GM21619 (cell line): Measurements from ENCODE around the gene IWS1.

Source experiments
- ATAC-seq: cut with Tn5 transposase; IDR thresholded peaks from one replicate; pipeline ENCODE4 v1.9.1; 2021; ENCODE audit not compliant: unreplicated experiment

Gene IWS1

GRCh38 chr2:127506510-127506909, 19.8 kb downstream of the IWS1 start:
- ATAC-seq: no peak

DNA sequence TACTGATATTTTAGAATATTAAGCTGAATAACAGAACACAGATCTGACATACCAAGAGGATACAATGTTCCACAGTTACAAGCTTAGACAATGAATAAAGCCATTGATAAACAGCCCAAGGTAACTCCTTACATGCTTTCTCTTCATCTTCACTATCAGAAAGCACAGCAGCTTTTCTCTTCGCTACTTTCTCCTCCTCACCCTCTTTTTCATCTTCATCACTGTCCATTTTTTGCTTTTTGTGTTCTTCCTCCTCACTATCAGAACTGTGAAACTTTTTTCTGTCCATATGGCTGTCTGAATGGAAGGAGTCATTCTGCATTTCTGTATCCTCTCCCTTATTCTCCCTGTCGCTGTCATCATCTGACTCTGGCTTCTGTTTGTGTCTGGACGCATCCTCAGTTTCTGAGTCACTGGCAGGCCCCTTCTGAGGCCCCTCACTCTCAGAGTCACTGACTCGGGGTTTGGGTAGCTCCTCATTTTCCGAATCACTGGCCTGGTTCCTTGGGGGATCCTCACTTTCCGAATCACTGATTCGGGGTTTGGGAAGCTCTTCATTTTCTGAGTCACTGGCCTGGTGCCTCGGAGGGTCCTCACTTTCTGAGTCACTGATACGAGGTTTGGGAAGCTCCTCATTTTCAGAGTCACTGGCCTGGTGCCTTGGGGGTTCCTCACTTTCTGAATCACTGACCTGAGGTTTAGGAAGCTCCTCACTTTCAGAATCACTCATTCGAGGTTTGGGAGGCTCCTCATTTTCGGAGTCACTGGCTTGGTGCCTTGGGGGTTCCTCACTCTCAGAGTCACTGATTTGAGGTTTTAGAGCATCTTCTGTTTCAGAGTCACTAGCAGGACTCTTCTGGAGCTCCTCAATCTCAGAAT, 21.5 kb downstream of the IWS1 start:
- ATAC-seq: no peak

- ATAC-seq: no peak
These were observed 22.8 kb downstream of the IWS1 start for GRCh38 chr2:127503491-127503890.

DNA sequence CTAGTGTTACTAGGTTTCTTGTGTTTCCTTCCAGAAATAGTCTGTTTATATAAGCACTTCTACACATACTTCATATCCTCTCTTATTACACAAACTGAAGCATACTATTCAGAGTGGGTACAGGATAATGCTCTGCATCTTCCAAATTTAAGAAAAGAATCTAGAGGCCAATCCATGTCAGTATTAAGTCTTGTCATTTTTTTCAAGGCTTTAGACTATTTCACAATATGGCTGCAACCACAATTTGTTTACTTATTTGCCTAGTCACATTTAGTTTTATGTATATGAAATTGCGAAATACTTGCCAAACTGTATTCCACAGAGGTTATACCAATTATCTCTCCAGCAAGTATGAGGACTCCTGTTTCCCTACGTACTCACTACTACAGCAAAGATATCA, 27.9 kb downstream of the IWS1 start:
- no peak for ATAC-seq

GRCh38 chr2:127490283-127490682, 36.0 kb downstream of the IWS1 start:
- no peak for ATAC-seq

- ATAC-seq: no peak
These were observed 39.8 kb downstream of the IWS1 start for GRCh38 chr2:127486247-127487058.

DNA sequence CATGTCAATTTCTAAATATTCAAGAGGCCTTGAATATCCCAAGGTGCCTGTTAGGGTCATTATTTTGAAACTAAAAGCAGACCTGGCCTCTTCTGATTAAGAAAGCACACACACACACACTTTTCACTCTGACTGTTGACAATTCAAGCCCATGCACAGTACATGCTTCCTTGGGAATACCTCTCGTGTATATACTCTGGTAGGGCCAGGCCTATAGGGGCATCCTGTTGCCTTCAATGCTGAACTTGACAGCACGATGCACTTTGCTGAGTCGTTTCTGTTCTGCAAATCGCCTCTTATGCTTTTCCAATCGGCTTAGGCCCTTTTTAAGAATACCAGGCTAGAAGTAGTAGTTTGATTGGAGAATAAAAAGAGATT, 40.6 kb downstream of the IWS1 start:
- no peak for ATAC-seq

- no peak for ATAC-seq
These were observed 41.1 kb downstream of the IWS1 start for GRCh38 chr2:127485051-127485693.

DNA sequence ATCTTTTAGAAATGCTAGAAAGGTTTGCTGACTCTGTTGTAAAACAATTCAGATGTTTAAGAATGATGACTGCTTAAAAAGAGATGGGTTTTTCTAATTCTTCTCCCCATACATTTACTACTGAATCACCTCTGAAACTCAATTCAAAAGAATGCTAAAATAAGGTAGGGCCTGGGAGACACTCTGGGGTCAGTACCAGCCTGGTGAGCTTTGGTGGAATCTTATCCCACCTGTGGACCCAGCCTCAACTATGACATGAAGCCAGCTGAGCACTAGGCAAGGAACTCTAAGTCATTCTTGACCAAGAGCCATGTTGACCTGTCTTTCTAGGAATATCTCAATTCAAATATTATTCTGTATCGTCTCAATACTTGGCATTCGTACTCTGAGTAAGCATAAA, 44.3 kb downstream of the IWS1 start:
- ATAC-seq: no peak

GRCh38 chr2:127479866-127480743, 46.2 kb downstream of the IWS1 start:
- ATAC-seq: no peak

DNA sequence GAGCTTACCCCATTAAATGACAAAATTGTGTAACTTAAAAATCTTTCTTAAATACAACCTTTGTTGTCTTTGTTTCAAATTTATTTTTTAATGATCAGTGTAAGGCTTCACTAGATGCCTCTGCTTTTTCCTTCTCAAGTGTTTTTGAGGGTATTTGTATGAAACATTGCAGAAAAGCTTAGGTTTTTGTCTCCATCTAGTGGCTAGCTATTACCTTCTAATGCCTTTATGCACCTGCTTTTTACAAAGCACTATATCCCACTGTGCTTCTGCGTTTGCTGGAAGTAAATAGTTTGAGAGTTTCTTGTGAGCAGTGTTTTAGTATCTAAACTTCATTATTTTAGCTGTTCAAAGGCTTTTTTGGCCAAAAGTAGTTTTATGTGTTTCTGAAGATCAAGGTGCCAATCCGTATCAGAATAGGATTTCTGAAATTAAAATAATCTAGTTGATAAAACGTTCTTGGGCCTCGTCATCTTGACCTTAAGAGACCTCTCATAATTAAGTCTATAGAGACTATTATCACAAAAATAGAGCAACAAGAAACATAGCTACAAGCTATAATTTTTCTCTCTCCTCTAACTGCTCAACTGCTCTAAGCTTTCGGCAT, 47.0 kb downstream of the IWS1 start:
- ATAC-seq: no peak

- ATAC-seq: no peak
These were observed 50.5 kb downstream of the IWS1 start for GRCh38 chr2:127475788-127476187.

GRCh38 chr2:127472268-127472667, 54.0 kb downstream of the IWS1 start:
- ATAC-seq: no peak

DNA sequence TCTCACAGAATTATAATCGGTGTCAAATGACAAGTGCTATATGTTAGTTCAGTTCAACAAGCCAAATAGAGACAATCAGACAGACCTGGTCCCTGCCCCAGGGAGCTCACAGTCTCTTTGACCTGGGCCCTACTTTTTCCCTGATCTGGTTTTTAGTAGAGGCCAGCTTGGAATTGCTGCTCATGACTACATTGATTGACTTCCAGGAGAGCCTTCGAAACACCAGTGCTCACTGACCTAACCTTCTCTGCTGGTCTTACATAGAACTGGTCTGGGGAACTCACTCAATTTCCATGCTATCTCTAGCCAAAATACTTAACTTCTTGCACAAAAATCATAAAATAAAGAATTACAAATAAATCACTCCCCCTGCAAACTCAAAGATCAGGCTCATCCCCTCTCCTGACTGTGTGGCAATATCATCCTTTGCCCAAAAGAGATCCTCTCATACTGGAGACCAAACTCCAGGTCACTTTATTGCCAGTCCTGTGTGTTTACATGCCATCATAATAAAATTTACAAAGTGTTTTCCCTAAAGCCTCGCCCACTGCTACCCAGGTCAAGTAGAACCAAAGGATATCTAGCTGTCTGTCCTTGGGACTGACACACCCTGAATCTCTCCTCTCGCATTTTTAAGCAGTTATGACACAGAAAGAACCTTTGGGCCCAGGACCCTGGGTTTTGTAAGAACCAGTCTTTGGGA, 54.9 kb downstream of the IWS1 start:
- ATAC-seq: no peak

- no peak for ATAC-seq
These were observed 56.3 kb downstream of the IWS1 start for GRCh38 chr2:127469974-127470373.

GRCh38 chr2:127469051-127469450, 57.2 kb downstream of the IWS1 start:
- ATAC-seq: no peak

DNA sequence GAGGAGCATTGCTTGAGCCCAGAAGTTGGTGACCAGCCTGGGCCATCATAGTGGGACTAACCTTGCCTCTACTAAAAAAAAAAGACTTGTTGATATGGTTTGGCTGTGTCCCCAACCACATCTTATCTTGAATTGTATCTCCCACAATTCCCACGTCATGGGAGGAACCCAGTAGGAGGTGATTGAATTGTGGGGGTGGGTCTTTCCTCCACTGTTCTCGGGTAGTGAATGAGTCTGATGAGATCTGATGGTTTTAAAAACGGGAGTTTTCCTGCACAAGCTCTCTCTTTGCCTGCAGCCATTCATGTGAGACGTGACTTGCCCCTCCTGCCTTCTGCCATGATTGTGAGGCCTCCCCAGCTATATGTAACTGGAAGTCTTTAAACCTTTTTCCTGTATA, 61.0 kb downstream of the IWS1 start:
- ATAC-seq: no peak

DNA sequence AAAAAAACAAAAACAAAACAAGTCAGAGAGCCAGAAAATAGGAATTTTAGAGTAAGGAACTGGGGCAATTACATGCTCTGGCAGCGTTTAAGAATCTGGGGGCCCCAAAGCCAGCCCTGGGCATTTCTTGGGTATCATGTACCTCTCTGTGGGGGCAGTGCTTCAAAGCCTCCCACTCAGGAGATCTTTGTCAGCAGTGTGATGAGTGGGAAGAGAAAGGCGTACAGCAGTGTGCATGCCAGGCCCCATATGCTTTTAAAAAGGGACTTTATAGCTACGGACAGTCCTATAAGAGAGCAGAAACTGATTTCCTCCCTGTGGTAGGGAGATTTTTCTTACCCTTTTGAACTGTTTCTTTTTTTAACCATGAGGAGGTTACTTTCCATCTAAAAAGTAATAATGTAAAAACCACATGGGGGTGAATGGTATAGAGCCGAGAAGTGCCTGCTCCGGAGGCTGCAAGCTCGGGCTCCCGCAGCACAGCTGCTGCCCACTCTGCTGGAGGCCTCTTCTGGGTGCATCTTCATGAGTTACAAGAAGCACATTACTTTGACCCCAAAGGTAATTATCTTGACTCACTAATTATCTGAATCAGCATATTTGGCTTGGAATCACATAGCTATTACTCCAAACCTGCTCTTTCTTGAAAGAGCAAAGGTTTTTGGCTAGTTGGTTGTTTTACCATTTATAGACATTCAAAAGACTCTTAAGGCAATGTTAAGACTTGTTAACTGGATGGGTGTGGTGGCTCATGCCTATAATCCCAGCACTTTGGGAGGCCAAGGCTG, 61.6 kb downstream of the IWS1 start:
- ATAC-seq: no peak
